Measurements from ENCODE around the gene SLX9. TPM values are rescaled to one million over a fixed set of nuclear protein-coding genes. Genes with fewer than 3 reads are reported as not detected.

SLX9 gene
- polyA plus RNA-seq, 1 experiment = 12.4 TPM

GRCh38 chr21:44994047-44994694 is 54.3 kb downstream of the SLX9 start:
- no peaks in the 10 kb centered on the region for H3K27me3 ChIP-seq (ENCODE audit: control insufficient read depth, insufficient read depth, low read length)
- CTCF ChIA-PET = interaction anchor here (1.4 kb wide), 1 partner anchor 11 kb away, joined by 3 read pairs; no protein-coding TSS in a partner anchor
- DNase-seq (ENCODE audit: low read depth) = no peak

GRCh38 chr21:44994695-44995342 is 55.0 kb downstream of the SLX9 start:
- ChIA-PET POLR2A (no interaction called here), CTCF (interaction anchor here (1.4 kb wide), 1 partner anchor 10 kb away, joined by 3 read pairs; no protein-coding TSS in a partner anchor)
- no peak overlapping the region for H3K4me3 ChIP-seq (ENCODE audit: low read depth, low read length)
- TF ChIP-seq CTCF (IDR thresholded peaks at IDR 0.05; ENCODE audit: insufficient read depth, low read depth, low read length) = no peak
- H3K27me3 ChIP-seq (ENCODE audit: control insufficient read depth, insufficient read depth, low read length) = no peaks in the 10 kb centered on the region
- no peak for DNase-seq (ENCODE audit: low read depth)
- no peaks in the 10 kb centered on the region for H3K36me3 ChIP-seq (ENCODE audit: control insufficient read depth, insufficient read depth, low read length)

More at GRCh38 chr21:44994047-44994694, 54.3 kb downstream of the SLX9 start:
- Histone ChIP-seq H3K4me3 (ENCODE audit: low read depth, low read length) (no peak overlapping the region), H3K36me3 (ENCODE audit: control insufficient read depth, insufficient read depth, low read length) (no peaks in the 10 kb centered on the region)
- TF ChIP-seq CTCF (IDR thresholded peaks at IDR 0.05; ENCODE audit: insufficient read depth, low read depth, low read length) = no peak
- POLR2A ChIA-PET = no interaction called here

- TF ChIP-seq CTCF (IDR thresholded peaks at IDR 0.05; ENCODE audit: insufficient read depth, low read depth, low read length) = no peak
- Histone ChIP-seq H3K27me3 (ENCODE audit: control insufficient read depth, insufficient read depth, low read length) (no peaks in the 10 kb centered on the region), H3K4me3 (ENCODE audit: low read depth, low read length) (no peak overlapping the region), H3K36me3 (ENCODE audit: control insufficient read depth, insufficient read depth, low read length) (no peaks in the 10 kb centered on the region)
- ChIA-PET POLR2A (interaction anchor here (0.5 kb wide), 1 partner anchor 952 kb away, joined by 5 read pairs; no protein-coding TSS in a partner anchor), CTCF (interaction anchor here (1.4 kb wide), 1 partner anchor 10 kb away, joined by 3 read pairs; no protein-coding TSS in a partner anchor)
- no peak for DNase-seq (ENCODE audit: low read depth)
These were observed 55.6 kb downstream of the SLX9 start for GRCh38 chr21:44995343-44995941.

GRCh38 chr21:44996096-44996495 is 56.3 kb downstream of the SLX9 start:
- H3K4me3 ChIP-seq (ENCODE audit: low read depth, low read length) = no peak overlapping the region
- CTCF ChIA-PET = interaction anchor here (1.4 to 1.7 kb wide), 2 partner anchors 16 to 20 kb away, joined by 3 to 4 read pairs; no protein-coding TSS in a partner anchor
- POLR2A ChIA-PET = interaction anchor here (0.5 kb wide), 1 partner anchor 952 kb away, joined by 5 read pairs; no protein-coding TSS in a partner anchor

More at GRCh38 chr21:44996096-44996495, 56.3 kb downstream of the SLX9 start:
- no peaks in the 10 kb centered on the region for H3K27me3 ChIP-seq (ENCODE audit: control insufficient read depth, insufficient read depth, low read length)
- H3K36me3 ChIP-seq (ENCODE audit: control insufficient read depth, insufficient read depth, low read length) = no peaks in the 10 kb centered on the region
- no peak for DNase-seq (ENCODE audit: low read depth)
- TF ChIP-seq CTCF (IDR thresholded peaks at IDR 0.05; ENCODE audit: insufficient read depth, low read depth, low read length) = no peak
